B cell (primary cell): ENCODE results near the gene SPATA7. TPM values are rescaled to one million over a fixed set of nuclear protein-coding genes. Genes with fewer than 3 reads are reported as not detected.

ENCODE experiments used
- ATAC-seq: fragments of 200-7000 bp; cut with Tn5 transposase; one replicate; pipeline ENCODE4 v1.10.0; 2021; ENCODE audit warnings: low read depth, mild to moderate bottlenecking, moderate number of reproducible peaks, moderate library complexity
- CTCF ChIA-PET: fragments of 350-600 bp; sonication (Branson Sonifier 250); formaldehyde crosslinking; loops from one replicate; lab custom pipeline; 2021; ENCODE audit warnings: antibody characterized with exemption, inconsistent platforms; lab: Charles Lee
- POLR2A ChIA-PET: fragments of 350-600 bp; sonication (Branson Sonifier 250); formaldehyde crosslinking; loops from one replicate; lab custom pipeline; 2021; ENCODE audit warnings: antibody characterized with exemption; lab: Charles Lee
- DNase-seq: peaks from one replicate; pipeline ENCODE4 v3.0.0; 2013
- H2AFZ ChIP-seq: 2 replicates; pipeline ENCODE4 v1.6.1; 2012; ENCODE audit warnings: mild to moderate bottlenecking, low read depth, low read length; ENCODE audit not compliant: insufficient read depth, poor library complexity, severe bottlenecking
- H3K27ac ChIP-seq, 2 donors: 1 replicate in 1 of 2; 2 replicates in 1 of 2; pipeline ENCODE4 v1.5.1; 2012 to 2013; ENCODE audit warnings: low read length in 2 of 2, mild to moderate bottlenecking in 2 of 2, moderate library complexity in 1 of 2
- H3K27me3 ChIP-seq, 4 experiments: fragments of 200-600 bp in 1 of 4; sonication (generic) in 1 of 4; replicated peaks in 1 of 4; 1 replicate in 2 of 4; 2 replicates in 2 of 4; pipeline versions ENCODE4 v1.6.1 to v1.7.0; 2013 to 2016; ENCODE audit warnings: low read length in 3 of 4, mild to moderate bottlenecking in 2 of 4, mixed read lengths in 1 of 4, moderate library complexity in 1 of 4; ENCODE audit not compliant: insufficient read depth in 4 of 4, control insufficient read depth in 3 of 4; ENCODE audit errors: control extremely low read depth in 1 of 4
- H3K36me3 ChIP-seq, 2 experiments: replicated peaks in 1 of 2; 1 replicate in 1 of 2; 2 replicates in 1 of 2; pipeline versions ENCODE4 v1.6.1 to v1.7.1; 2013; ENCODE audit warnings: low read length in 1 of 2; ENCODE audit not compliant: insufficient read depth in 2 of 2, control insufficient read depth in 1 of 2; ENCODE audit errors: control extremely low read depth in 1 of 2, extremely low read depth in 1 of 2
- H3K4me1 ChIP-seq, 2 donors: fragments of 200-600 bp in 1 of 2; sonication (generic) in 1 of 2; 1 replicate in 1 of 2; 2 replicates in 1 of 2; pipeline versions ENCODE4 v1.5.1 to v1.6.1; 2013 to 2017; ENCODE audit warnings: low read length in 2 of 2; ENCODE audit not compliant: control insufficient read depth in 2 of 2, insufficient read depth in 2 of 2
- H3K4me2 ChIP-seq: replicated peaks from 2 replicates; pipeline ENCODE3; 2012; ENCODE audit warnings: mild to moderate bottlenecking, low read depth, low read length; ENCODE audit not compliant: poor library complexity, severe bottlenecking
- H3K4me3 ChIP-seq, 5 experiments: fragments of 200-600 bp in 1 of 5; sonication (generic) in 1 of 5; 1 replicate in 3 of 5; 2 replicates in 2 of 5; pipeline versions ENCODE4 v1.5.1 to v1.7.0; 2011 to 2016; ENCODE audit warnings: low read length in 4 of 5, mild to moderate bottlenecking in 4 of 5, low read depth in 2 of 5, control low read depth in 1 of 5, moderate library complexity in 1 of 5; ENCODE audit not compliant: insufficient read depth in 1 of 5; ENCODE audit errors: control extremely low read depth in 1 of 5, extremely low read depth in 1 of 5
- H3K79me2 ChIP-seq: fragments of 200-600 bp; sonication (generic); one replicate; pipeline ENCODE4 v1.6.0; 2016; ENCODE audit warnings: low read length; ENCODE audit not compliant: control insufficient read depth, insufficient read depth
- H3K9ac ChIP-seq: fragments of 200-600 bp; sonication (generic); 2 replicates; pipeline ENCODE4 v1.6.1; 2017; ENCODE audit warnings: mild to moderate bottlenecking, low read length, moderate library complexity
- H3K9me3 ChIP-seq, 3 donors: one replicate each; pipeline versions ENCODE4 v1.6.1 to v1.7.1; 2013; ENCODE audit warnings: low read length in 2 of 3; ENCODE audit not compliant: control insufficient read depth in 2 of 3, insufficient read depth in 1 of 3; ENCODE audit errors: control extremely low read depth in 1 of 3
- H4K20me1 ChIP-seq: 2 replicates; pipeline ENCODE4 v1.6.0; 2012; ENCODE audit warnings: mild to moderate bottlenecking, low read length; ENCODE audit not compliant: insufficient read depth, control insufficient read depth, poor library complexity, severe bottlenecking
- H3K27ac Mint-ChIP-seq: one replicate; pipeline ENCODE4 v1.8.0; 2021; ENCODE audit warnings: mixed read lengths
- H3K27me3 Mint-ChIP-seq: one replicate; pipeline ENCODE4 v1.8.0; 2021; ENCODE audit warnings: mixed read lengths
- H3K4me1 Mint-ChIP-seq: one replicate; pipeline ENCODE4 v1.8.0; 2021; ENCODE audit warnings: mixed read lengths
- H3K4me3 Mint-ChIP-seq: one replicate; pipeline ENCODE4 v1.8.0; 2021; ENCODE audit warnings: mixed read lengths
- H3K9me3 Mint-ChIP-seq: one replicate; pipeline ENCODE4 v1.8.0; 2022; ENCODE audit warnings: mixed read lengths; ENCODE audit not compliant: insufficient read depth
- EZH2 ChIP-seq: IDR thresholded peaks from 2 replicates; pipeline ENCODE4 v1.6.1; 2012; ENCODE audit warnings: borderline replicate concordance, low read depth, mild to moderate bottlenecking, moderate library complexity, low read length; ENCODE audit not compliant: insufficient read depth, poor library complexity, severe bottlenecking
- WGBS: methylation state at CpG from one replicate; pipeline ENCODE4 v1.1.5; 2013; ENCODE audit warnings: missing lambda C conversion rate; ENCODE audit not compliant: insufficient coverage; 5-methylcytosine and 5-hydroxymethylcytosine counted together
- intact Hi-C: fragments of 100-400 bp; cut with micrococcal nuclease; formaldehyde crosslinking; loops from one replicate; pipeline ENCODE4 v1.10.0; 2022
- polyA plus RNA-seq: library from polyadenylated mRNA; depleted of rRNA; stranded (reverse); fragments of >200 nt; gene quantifications from 2 replicates; pipeline ENCODE4 v1.2.3, GENCODE V29; 2012
- total RNA-seq, 2 donors: library from RNA; stranded (reverse); fragments of 120-200 nt in 1 of 2; gene quantifications; 1 replicate in 1 of 2; 2 replicates in 1 of 2; pipeline versions ENCODE4 v1.2.3 to v1.2.4, GENCODE V29; 2013 to 2022
- TF ChIP-seq, protein P1 (sequence below): fragments of 200-600 bp; IDR thresholded peaks from one replicate; pipeline ENCODE4 v1.8.0; 2022; ENCODE audit warnings: antibody characterized with exemption, mild to moderate bottlenecking

Gene SPATA7
- total and polyA plus RNA-seq, 2 donors (not counting 1 experiment from before 2014, with no cell fraction given), result 0.86 to 3.2 TPM

DNA sequence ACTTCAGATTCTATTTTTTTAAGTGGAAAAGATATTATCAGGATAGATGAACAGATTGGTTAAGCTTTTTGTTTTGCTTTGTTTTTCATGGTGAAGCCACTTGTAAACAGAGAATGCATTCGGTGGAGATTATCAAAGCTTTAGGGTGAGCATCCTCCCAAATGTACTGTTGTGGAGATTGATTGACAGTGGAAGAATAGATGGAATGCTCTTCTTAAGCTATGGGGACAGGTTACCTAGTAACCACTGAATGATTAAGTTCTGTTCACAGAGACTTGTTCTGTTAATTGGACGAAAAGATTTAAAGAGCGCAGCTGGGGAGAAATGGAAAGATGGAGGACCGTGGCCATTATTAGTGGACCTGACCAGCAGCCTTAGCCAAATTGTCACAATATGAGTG is 21.8 kb upstream of the SPATA7 start:
- H3K4me2 ChIP-seq, result no peak overlapping the region
- no peaks in the 10 kb centered on the region for H3K4me1 Mint-ChIP-seq
- H3K27ac Mint-ChIP-seq, result no peak overlapping the region
- ATAC-seq, result no peak
- no peak for DNase-seq
- POLR2A ChIA-PET, result no interaction called here
- no peak overlapping the region for H3K4me3 ChIP-seq
- H3K4me1 ChIP-seq, result no peaks in the 10 kb centered on the region
- no peak overlapping the region for H3K9ac ChIP-seq
- no peaks in the 10 kb centered on the region for H3K36me3 ChIP-seq
- TF ChIP-seq EZH2, result no peak
- TF ChIP-seq, protein P1, sequence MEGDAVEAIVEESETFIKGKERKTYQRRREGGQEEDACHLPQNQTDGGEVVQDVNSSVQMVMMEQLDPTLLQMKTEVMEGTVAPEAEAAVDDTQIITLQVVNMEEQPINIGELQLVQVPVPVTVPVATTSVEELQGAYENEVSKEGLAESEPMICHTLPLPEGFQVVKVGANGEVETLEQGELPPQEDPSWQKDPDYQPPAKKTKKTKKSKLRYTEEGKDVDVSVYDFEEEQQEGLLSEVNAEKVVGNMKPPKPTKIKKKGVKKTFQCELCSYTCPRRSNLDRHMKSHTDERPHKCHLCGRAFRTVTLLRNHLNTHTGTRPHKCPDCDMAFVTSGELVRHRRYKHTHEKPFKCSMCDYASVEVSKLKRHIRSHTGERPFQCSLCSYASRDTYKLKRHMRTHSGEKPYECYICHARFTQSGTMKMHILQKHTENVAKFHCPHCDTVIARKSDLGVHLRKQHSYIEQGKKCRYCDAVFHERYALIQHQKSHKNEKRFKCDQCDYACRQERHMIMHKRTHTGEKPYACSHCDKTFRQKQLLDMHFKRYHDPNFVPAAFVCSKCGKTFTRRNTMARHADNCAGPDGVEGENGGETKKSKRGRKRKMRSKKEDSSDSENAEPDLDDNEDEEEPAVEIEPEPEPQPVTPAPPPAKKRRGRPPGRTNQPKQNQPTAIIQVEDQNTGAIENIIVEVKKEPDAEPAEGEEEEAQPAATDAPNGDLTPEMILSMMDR, result no peak
- H3K27me3 Mint-ChIP-seq, result peaks cover 53% of the 10 kb centered on the region
- H3K79me2 ChIP-seq, result no peaks in the 10 kb centered on the region
- no peak overlapping the region for H3K27ac ChIP-seq
- peaks cover 0 to 2% (median 0%) of the 10 kb centered on the region in 4 experiments for H3K27me3 ChIP-seq
- H3K9me3 ChIP-seq, result peaks cover 0 to 6% (median 0%) of the 10 kb centered on the region in 3 donors
- intact Hi-C loops, result no loop called here
- CTCF ChIA-PET, result no interaction called here
- WGBS, result 88% methylated on average over 3 of the region's 4 CpGs
- H2AFZ ChIP-seq, result no peak overlapping the region
- peaks cover 3% of the 10 kb centered on the region for H3K9me3 Mint-ChIP-seq
- H4K20me1 ChIP-seq, result no peaks in the 10 kb centered on the region
- H3K4me3 Mint-ChIP-seq, result no peak overlapping the region

DNA sequence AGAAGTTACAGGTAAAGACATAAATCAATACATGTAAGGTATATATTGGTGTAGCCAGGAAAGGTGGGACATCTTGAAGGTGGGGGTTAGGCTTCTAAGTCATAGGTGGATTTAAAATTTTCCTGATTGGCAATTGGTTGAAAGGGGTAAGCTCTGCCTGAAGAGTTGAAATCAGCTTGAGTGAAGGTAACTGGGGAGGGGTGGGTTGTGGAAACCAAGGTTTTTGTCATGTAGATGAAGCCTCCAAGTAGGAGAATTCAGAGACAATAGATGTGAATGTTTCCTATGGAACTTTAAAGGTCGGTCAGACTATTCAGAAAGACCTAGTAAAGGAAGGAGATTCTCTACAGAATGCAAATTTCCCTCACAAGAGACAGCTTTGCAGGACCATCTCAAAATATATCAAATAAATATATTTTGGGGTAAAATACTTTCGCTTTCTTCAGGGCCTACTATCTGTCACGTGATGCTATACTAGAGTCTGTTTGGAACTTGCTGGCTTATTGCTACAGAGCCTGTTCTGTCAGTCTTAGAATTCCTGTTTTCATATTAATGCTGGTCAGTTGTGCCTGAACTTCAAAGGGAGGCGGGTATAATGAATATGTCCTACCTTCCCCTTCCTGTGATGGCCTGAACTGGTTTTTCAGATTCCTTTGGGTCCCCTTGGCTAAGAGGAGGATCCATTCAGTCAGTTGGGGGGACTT is 20.6 kb upstream of the SPATA7 start:
- H3K9me3 ChIP-seq, result peaks cover 0 to 8% (median 0%) of the 10 kb centered on the region in 3 donors
- H4K20me1 ChIP-seq, result no peaks in the 10 kb centered on the region
- H3K4me3 ChIP-seq, result no peak overlapping the region
- H3K4me2 ChIP-seq, result no peak overlapping the region
- no peak for ATAC-seq
- H3K27me3 ChIP-seq, result peaks cover 0 to 6% (median 1%) of the 10 kb centered on the region in 4 experiments
- intact Hi-C loops, result no loop called here
- no peaks in the 10 kb centered on the region for H3K4me1 ChIP-seq
- no peaks in the 10 kb centered on the region for H3K36me3 ChIP-seq
- CTCF ChIA-PET, result no interaction called here
- Mint-ChIP-seq H3K27ac (no peak overlapping the region), H3K4me3 (no peak overlapping the region), H3K4me1 (no peaks in the 10 kb centered on the region), H3K27me3 (peaks cover 56% of the 10 kb centered on the region), H3K9me3 (peaks cover 3% of the 10 kb centered on the region)
- H3K27ac ChIP-seq, result no peak overlapping the region
- H3K79me2 ChIP-seq, result no peaks in the 10 kb centered on the region
- no peak for DNase-seq
- H3K9ac ChIP-seq, result no peak overlapping the region
- POLR2A ChIA-PET, result no interaction called here
- TF ChIP-seq, protein P1, result no peak
- no peak for TF ChIP-seq EZH2
- no CpG with 5 or more reads among the region's 4 CpGs for WGBS
- H2AFZ ChIP-seq, result no peak overlapping the region
